Esophagus squamous epithelium (tissue), 4 donors: ENCODE measurements around the gene GCLC.

Source experiments
- POLR2A ChIP-seq, 4 donors: fragments of 450-650 bp; IDR thresholded peaks; one replicate each; pipeline ENCODE4 v1.6.1; 2017; ENCODE audit warnings: antibody characterized with exemption in 4 of 4, mild to moderate bottlenecking in 4 of 4, moderate library complexity in 3 of 4
- TF ChIP-seq, protein P1 (sequence below), 6 experiments: fragments of 450-650 bp in 4 of 6; fragments of 200-600 bp in 2 of 6; sonication (generic) in 2 of 6; IDR thresholded peaks; one replicate each; pipeline ENCODE4 v1.5.1; 2016 to 2019; ENCODE audit warnings: antibody characterized with exemption in 6 of 6, mild to moderate bottlenecking in 4 of 6, moderate library complexity in 4 of 6

DNA sequence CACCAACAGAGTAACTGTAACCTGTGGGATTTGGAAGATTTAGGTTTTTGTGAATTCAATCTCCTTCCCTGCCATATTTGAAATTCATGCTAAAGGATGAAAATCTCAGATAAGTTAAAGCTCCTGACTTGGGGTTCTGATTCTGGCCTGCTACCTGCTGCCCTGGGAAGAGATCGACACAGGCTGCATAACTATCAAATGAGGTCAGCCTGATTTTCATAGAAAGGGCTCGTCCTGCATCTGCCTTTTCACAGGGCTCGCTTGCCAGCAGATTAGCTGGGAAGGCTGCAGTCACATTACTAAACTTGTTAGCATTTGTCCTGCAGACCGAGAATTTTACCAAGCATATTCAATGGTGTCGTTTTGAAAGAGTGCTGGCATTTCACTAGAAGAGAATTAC, 14.6 kb downstream of the GCLC start:
- TF ChIP-seq, protein P1, sequence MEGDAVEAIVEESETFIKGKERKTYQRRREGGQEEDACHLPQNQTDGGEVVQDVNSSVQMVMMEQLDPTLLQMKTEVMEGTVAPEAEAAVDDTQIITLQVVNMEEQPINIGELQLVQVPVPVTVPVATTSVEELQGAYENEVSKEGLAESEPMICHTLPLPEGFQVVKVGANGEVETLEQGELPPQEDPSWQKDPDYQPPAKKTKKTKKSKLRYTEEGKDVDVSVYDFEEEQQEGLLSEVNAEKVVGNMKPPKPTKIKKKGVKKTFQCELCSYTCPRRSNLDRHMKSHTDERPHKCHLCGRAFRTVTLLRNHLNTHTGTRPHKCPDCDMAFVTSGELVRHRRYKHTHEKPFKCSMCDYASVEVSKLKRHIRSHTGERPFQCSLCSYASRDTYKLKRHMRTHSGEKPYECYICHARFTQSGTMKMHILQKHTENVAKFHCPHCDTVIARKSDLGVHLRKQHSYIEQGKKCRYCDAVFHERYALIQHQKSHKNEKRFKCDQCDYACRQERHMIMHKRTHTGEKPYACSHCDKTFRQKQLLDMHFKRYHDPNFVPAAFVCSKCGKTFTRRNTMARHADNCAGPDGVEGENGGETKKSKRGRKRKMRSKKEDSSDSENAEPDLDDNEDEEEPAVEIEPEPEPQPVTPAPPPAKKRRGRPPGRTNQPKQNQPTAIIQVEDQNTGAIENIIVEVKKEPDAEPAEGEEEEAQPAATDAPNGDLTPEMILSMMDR (IDR thresholded peaks at IDR 0.05): no peak
- no peak for TF ChIP-seq POLR2A (IDR thresholded peaks at IDR 0.05)
